SK-N-SH (cell line): Measurements from ENCODE around the gene CA6.

Experiments used
- CTCF ChIP-seq: fragments of 200-600 bp; sonication (generic); IDR thresholded peaks from 2 replicates; pipeline ENCODE4 v1.6.1; 2017; ENCODE audit warnings: antibody characterized with exemption, mild to moderate bottlenecking, moderate library complexity
- EP300 ChIP-seq, 2 experiments: IDR thresholded peaks; 2 replicates each; pipeline versions ENCODE4 v1.4.0 to v1.6.1; 2012; ENCODE audit warnings: borderline replicate concordance in 1 of 2, low read depth in 1 of 2, low read length in 1 of 2
- FOXM1 ChIP-seq: IDR thresholded peaks from 2 replicates; pipeline ENCODE4 v1.4.0; 2012; ENCODE audit warnings: low read depth, mild to moderate bottlenecking
- JUND ChIP-seq: IDR thresholded peaks from 2 replicates; pipeline ENCODE4 v1.4.0; 2012
- NFIC ChIP-seq: IDR thresholded peaks from 2 replicates; pipeline ENCODE4 v1.4.0; 2012; ENCODE audit warnings: borderline replicate concordance
- RCOR1 ChIP-seq: fragments of 150-350 bp; IDR thresholded peaks from 2 replicates; pipeline ENCODE4 v1.6.1; 2017; ENCODE audit warnings: antibody characterized with exemption, low read length
- SIN3A ChIP-seq: IDR thresholded peaks from 2 replicates; pipeline ENCODE4 v1.6.1; 2012; ENCODE audit warnings: low read depth, mild to moderate bottlenecking, low read length, moderate library complexity, borderline replicate concordance
- TCF12 ChIP-seq: IDR thresholded peaks from 2 replicates; pipeline ENCODE4 v1.4.0; 2012
- USF2 ChIP-seq: fragments of 150-350 bp; IDR thresholded peaks from 2 replicates; pipeline ENCODE4 v1.6.1; 2017; ENCODE audit warnings: antibody characterized with exemption, low read length, low read depth, borderline replicate concordance

- TF ChIP-seq JUND (no peak), CTCF (peak; percentile 76), TCF12 (peak; percentile 60), FOXM1 (no peak), EP300 (IDR thresholded peaks at IDR 0.05; ENCODE audit: borderline replicate concordance in 1 of 2, low read depth in 1 of 2, low read length in 1 of 2) (no peak), NFIC (no peak), RCOR1 (no peak), SIN3A (no peak), USF2 (no peak)
Observed at GRCh38 chr1:9004700-9005394, 59.2 kb downstream of the CA6 start.
